GM21786 (cell line): ENCODE results near the gene CRY1.

Experiments used
- ATAC-seq: cut with Tn5 transposase; IDR thresholded peaks from one replicate; pipeline ENCODE4 v1.9.1; 2021; ENCODE audit not compliant: unreplicated experiment

Gene CRY1

DNA sequence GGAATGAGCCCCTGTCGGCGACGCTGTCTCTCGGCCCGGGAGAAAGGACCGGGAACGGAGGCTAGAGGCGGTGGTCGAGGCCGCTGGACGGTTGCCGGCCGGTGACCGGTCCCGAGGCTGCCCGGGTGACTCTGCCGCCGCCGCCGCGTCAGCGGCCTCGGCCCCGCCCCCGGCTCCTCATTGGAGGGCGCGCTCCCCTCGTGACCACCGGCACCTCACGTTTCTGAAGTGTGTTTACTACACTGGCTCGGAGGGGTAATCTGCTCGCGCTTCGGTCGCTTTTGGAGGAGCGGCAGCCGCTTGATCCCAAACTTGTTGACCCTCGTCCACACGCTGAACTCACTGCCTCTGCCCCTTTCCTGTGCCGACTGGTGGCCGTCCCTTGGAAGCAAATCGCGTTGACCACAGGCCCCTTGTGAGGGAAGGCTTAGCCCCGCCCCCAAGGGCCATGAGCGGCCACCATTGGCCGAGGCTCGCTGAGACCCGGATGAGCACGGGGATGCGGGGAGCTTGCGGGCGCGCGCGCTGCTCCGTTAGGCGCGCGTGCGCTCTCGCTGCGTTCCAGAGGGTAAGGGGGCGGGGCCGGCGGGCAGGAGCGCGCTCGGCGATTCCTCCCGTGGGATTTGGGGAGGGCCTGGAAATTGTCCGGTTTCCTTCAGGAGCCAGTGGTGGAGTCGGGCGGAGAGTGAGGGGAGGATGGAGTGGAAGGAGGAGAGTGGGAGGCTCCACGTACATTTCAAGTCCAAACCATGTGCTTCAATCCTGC is at the start of gene CRY1:
TSS of gene CRY1 (minus strand) at position 133 of the 766 bp plus-strand sequence. CDS start 588 bp downstream, outside the sequence.
- ATAC-seq = peak; percentile 72

DNA sequence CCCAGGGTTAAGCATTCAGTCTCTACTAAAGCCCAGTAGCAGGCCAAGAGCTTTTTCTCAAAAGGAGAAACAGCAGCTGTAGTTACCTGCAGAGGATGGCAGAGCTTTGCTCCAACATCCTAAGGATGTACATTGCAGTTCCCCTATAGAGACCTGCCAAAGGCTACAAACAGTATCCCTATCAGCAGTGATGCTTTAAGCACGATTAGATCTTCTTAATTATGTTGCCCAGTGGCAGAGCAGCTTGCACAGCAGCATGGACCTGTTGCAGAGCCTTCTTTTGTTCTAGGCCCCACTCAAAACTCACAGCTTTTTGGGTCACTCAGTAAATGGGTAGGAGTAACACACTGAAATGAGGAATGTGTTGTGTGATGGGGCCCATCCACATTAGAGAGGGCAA is 46.4 kb upstream of the CRY1 start:
- ATAC-seq = no peak

DNA sequence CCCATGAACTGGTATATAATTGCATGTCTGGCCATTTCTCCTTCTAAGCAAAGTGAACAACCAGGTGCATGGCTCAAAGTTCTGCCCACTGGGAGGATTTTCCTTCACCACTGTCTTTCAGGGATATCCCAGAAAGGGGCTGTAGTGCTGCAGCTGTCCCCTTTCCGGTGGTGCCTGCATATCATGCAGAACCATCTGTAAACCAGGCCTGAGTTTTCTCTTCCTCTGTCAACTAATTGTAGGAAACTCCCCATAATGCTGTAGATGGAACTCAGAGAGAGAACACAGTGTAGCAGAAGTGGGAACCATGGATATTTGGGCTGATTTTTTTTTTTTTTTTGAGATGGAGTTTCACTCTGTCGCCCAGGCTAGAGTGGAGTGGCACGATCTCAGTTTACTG is 45.6 kb upstream of the CRY1 start:
- ATAC-seq = no peak

DNA sequence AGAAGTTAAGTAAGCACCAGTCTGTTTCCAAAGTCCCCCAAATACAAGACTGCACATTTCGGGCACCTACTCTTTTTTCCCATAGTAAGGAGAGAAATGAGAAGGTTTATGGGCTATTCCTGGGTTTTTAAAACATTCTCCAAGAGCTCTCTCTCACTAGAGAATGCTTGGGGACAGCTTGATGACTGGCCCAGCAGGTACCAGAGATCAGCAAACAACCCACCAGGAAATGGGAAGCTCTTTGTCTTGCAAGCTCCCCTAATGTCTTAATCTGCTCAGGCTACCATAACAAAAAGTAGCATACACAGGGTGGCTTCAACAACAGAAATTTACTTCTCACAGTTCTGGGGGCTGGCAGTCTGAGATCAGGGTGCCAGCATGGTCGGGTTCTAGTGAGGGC is 41.8 kb upstream of the CRY1 start:
- no peak for ATAC-seq

DNA sequence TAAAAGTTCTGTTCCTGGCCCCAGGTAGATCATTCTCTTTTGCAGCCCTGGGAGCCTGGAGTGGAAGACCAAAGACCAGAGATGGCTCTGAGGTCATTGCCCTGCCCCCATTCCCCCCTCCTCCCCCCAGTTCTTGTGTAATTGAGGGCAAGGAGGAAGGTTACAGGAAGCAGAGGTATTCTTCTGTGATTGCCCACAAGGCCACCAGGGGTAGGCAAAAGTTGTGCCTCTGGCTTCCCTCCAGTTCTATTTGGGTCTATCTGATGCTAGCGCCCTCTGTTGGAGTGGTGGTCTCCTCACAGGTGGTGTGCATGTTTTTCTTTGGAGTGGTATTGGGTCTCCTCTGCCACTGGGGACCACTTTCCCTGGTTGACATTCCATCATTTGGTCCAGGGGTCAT is 41.2 kb upstream of the CRY1 start:
- ATAC-seq = no peak

DNA sequence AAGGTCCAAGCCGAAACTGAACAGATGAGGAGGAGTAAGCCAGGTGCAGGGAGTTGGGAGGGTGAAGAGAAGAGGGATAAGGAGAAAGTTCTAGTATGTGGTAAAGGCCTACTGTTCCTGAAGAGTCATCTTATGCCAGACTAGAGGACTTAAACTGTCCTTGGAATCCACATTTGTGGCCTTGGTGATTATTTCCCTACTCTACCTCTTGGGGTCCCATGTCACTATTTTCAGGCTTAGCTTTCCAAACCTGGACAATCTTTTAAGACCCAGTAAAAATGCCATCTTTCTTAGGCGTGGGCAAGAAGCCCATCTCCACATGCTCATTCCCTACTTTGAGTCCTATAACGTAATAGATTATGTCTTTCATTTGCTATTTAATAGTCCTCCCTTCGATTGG is 40.1 kb upstream of the CRY1 start:
- no peak for ATAC-seq

DNA sequence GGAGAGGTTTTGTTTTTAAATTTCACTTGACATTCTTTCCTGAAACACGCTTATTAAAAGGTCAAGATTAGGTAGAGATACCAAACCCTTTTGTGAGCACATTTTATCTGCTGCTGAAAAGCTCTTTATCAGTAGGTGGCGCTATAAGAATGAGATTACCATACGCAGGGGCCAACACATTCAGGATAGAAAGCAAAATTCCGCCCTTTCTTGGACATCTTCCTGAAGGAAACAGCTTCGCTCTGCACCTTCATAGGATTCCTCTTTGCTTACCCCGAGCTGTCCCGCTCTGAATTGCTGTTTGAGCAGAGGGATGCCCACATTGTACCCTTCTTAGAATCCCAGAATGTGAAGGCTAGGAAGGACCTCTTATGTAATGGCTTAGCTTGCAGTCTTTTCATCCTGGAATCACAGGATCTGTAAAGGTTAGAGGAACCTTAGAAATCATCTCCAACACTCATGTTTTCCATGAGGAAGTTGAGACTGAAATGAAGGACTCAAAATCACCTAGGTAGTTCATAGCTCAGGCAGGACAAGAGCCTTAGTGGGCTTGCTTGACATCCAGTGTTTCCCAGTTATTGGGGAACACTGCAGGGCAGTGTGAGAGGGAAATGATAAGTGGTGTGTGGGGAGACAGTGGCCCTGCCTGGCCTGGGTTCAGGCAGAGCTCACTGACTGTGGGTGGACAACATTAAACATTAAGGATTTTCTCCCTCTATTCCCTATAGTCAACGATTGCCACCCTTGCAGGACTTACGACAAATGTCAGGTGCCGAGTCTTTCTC is 38.7 kb upstream of the CRY1 start:
- no peak for ATAC-seq

DNA sequence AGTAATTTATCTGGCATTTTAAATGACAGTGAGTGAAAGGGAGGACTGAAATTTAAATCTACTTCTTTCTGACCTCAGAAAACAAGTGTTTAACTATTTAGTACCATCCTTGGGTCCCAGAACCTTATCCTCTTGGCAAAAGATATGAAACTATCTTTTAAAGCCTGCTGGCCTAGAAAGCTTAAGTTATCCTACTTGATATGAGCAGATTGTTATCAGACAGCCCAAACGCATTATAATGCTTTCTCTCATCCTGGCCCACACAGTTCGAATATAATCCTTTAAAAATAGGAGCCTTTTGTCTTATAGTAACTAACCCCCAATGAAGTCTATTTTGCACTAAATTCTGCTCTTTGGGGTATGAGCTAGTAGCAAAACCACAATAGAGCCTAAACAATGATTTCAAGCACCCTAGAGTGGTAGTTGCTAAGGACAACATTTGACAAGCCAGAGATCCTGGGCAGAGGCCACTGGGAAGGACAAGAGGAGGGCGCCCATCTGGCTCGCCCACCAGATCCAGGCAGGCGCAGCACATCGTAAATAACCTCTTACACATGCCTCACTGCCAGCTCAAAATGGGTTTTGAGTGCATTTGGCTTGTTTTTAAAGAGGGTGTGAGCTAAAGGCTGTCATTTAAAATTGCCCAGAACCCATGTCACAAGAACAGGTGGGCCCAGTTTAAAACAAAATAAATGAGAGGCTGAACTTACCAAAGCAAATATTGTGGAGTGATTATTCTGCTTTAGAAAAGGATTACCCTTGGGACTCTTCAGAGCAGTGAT is 37.7 kb upstream of the CRY1 start:
- ATAC-seq = no peak

DNA sequence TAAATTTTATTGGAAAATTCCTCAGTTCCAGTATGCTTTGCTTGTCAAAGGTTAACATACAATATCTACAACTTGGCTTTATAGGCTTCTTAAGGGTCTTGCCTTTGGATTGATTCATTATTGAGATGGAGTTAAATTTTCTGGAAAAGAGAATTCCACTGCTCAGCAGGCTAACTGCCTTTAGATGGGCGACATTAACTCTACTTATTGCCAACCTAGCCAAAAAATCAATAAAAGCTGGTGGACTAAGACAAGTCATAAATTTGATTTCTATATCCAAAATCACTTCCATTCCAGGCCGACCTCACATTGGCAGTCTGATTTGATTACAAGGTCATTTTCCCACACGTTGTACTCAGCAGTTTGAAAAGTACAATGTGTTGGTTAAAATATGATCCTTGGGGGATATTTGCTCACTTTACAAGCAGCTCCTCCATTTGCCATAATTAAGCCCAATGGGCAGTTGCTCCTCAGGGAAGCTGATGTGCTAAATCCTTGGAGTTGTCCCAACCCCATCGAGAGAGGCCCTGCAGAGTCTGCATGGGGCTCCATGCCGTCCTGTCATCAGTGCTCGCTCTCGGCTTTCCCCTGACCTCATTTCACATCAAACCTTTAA is 36.1 kb upstream of the CRY1 start:
- no peak for ATAC-seq

DNA sequence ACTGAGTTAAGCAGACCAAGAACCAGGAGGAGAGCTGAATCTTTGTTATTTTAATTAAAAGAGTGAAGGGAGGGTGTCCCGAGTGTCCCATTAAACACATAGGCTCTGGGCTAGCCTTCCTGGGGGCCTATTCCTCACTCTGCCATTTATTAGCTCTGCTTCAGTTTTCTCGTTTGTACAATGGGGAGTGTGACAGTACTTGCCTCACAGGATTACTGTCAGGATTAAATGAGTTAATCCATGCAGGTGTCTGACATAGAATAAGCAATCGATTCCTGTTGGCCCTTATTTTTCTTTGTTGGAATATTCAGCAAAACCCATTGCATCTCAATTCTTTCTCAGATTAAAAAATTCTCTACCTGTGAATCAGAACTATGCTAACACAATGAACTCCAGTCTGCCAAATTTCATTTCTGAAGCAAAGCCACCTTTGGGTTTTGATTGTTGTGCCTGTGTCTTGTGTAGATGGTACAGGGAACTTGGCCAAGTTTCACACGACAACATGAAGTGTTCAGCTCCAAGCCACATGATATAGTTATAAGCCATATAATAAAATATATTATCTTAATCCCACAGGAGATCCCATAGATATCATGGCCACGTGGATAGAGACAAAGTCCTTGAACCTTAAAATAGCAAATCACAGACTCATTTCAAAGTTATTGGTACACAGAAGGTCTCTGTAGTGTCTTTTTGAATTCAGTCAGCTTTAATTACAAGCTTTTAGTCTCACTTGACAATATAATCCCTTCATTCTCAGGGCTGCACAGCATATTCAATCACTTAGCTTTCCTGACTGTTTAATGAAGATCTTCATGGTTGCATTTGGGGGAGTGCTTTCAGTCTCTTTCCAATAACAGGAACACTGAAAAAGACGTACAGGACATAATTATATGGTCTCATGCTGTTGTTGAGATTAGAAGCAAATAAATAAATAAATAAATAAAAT is 34.4 kb upstream of the CRY1 start:
- ATAC-seq = no peak

DNA sequence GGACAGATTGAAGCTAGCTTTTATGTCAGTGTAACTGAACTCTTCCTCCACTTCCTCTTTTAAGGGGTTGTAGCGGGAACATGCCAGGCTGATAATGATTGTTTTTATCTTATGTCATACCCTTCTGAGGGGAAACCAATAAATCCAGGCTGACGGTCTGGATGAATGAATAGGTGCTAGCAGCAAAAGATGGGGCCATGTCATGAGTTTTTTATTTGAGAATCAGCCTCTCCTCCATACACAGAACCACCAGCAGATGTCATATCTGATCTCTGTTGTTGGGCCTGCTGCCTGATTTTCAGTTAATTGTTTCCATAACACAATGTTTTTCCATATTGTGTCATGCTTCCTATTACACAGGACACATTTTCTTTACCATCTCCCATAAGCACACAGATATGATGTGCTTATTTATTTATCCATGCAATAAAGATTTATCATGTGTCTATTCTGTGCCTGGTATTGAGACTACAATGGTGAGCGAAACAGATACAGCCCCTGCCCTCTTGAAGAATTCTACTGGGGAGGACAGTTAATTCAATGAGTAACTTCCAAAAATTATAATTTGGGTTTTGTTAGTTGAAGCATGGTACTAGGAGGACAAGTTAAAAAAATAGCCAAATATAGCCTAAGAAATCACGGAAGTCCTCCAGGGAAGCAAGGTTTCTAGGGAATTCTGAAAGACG is 33.6 kb upstream of the CRY1 start:
- no peak for ATAC-seq

DNA sequence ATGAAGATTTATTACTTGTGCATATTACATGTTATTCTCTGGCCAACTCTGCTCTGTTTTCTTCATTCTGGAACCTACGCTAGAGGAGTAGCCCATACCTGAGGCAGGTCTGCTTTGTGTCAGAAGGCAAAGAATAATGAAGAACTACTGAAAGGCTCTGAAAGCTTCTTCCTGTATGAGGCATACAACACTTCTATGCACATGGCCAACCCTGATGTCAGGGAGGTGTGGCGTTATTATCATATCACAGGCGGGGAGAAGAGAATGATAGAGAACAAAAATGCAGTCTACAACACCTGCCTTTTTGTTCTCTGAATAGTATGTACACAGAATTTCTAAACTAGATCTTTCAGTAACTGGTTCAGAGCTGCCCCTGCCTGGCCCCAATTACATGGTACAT is 32.5 kb upstream of the CRY1 start:
- ATAC-seq = no peak

DNA sequence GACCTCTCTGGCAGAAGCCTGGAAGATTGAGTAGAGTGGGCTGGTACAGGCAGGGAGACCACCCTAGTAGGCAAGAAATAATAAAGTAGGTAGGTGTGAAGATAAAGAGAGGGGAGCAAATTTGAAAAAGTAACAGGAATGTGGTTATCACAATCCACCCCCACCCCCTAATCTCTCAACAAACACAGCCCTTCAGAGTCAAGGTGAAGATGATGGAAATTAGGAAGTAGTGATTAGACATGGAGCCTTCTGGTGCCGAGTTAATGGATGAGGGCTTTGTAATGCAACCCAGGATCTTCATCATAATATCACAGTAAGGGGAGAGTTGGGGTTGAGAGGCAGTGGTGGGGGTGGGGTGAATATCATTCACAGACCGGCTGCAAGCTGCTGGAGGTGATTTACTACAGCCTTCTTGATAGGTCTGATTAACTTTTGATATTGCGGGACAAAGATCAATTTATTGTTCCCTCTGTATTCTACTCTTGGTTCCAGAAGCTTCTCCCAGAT is 29.2 kb upstream of the CRY1 start:
- ATAC-seq = no peak

DNA sequence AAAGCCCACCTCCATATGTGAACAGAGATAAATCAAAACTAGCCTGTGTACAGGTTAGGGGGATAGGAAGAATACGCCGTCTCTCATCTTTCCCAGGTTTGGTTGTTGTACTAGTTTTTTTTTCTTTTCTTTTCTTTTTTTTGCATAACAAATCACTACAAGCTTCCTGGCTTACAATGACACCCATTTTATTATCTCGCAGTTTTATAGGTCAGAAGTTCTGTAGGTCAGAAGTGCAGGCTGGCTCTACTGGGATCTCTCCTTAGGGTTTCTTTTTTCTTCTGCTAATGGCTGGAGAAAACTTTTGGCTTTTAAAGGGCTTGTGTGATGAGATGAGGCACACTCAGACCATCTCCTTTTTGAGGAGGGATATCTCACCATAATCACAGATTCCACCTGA is 25.7 kb upstream of the CRY1 start:
- ATAC-seq = no peak

DNA sequence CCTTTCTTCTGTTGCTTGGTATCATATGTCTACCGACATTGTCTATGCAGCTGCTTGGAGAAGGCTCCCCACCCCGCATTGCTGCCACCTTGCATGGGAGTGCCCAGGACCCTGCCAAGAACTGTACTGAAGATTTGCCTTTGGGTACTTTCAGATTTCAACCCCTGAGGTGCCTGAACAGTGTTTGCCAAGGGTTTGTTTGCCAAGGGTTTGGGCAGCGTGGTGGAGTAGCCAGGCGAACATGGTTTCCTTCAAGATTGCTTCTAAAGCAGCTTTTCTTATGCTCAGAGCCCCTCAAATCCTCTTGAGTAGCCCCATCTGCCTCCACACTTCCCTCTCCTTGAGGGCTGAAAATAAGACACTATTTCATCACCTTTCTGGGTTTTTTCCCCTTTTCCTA is 25.3 kb upstream of the CRY1 start:
- ATAC-seq = no peak

DNA sequence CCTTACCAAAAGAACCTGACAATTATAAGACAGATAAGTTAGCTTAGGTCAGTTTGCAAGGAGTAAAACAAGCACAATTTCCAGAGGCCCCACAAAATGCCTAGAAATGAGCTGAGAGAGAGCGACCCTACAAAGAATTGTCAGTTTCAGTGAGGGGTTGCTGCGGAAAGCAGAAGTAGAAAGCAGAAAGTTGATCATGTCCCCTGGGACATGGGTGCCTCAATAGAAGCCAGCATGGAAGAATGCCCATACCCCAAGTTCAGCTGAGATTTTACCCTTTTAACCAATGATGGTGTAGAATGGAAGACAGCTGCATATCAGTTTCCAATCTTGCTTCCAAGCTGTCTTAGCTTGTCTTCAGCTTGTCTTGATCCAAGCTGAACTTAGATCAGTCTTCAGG is 21.8 kb upstream of the CRY1 start:
- ATAC-seq = no peak

DNA sequence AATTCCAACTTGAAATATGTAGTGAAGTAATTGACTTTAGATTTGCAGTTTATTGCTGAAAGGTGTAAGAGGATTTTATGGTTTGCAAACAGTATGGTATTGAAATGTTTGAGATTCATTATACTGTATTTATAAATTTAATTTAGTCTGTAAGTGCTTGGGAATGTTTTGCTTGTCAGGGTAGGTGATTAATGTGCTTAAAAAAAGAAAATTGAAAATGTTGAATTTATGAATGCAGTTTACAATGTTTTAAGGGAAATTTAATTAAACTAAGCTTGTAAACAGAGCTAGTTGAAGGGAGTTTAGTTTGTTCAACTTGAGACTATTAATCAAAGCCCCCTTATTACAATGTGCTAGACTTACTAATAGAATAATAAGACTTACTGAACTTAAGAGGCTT is 18.0 kb upstream of the CRY1 start:
- no peak for ATAC-seq

DNA sequence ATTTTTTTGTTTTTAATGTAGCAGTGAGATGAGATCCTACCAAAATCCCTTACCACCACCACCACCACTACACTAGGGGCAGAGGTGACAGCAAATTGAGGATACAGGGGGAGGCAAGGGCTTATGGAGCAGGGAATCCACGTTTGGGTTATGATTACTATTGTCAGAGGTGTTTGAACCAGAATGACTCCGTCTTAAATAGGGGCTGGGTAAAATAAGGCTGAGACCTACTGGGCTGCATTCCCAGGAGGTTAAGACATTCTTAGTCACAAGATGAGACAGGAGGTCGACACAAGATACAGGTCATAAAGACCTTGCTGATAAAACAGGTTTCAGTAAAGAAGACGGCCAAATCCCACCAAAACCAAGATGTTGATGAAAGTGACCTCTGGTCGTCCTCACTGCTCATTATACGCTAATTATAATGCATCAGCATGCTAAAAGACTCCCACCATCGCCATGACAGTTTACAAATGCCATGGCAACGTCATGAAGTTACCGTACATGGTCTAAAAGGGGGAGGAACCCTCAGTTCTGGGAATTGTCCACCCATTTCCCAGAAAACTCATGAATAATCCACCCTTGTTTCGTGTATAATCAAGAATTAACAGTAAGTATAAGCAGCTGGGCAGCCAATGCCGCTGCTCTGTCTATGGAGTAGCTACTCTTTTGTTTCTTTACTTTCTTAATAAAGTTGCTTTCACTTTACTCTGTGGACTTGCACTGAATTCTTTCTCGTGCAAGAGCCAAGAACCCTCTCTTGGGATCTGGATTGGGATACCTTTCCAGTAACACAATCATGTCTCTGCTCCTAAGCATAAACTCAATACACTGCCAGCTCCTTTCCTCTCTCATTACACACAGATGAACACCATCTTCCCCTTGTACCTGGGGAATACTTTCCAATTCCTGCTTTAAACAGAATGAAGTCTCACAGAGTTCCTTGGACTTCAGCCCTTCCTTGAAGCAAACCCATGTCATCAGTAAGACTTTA is 16.7 kb upstream of the CRY1 start:
- ATAC-seq = no peak
